GM12878 (cell line): Measurements from ENCODE around the gene AHNAK2. TPM values are rescaled to one million over a fixed set of nuclear protein-coding genes. Genes with fewer than 3 reads are reported as not detected.

Experiments used
- BHLHE40 ChIP-seq, 2 experiments: fragments of 450-650 bp in 1 of 2; IDR thresholded peaks; 2 replicates each; pipeline ENCODE4 v1.6.1; 2011 to 2017; ENCODE audit warnings: low read depth in 2 of 2, borderline replicate concordance in 1 of 2, improper control_type of control experiment in 1 of 2, low read length in 1 of 2, mild to moderate bottlenecking in 1 of 2
- CHD4 ChIP-seq: fragments of 200-600 bp; sonication (generic); IDR thresholded peaks from 2 replicates; pipeline ENCODE4 v1.6.1; 2016; ENCODE audit warnings: mild to moderate bottlenecking
- SIN3A ChIP-seq: IDR thresholded peaks from 2 replicates; pipeline ENCODE4 v1.6.1; 2012; ENCODE audit warnings: low read depth, low read length, improper control_type of control experiment
- polyA plus RNA-seq, 11 experiments: library from polyadenylated mRNA; depleted of rRNA in 4 of 11; unstranded in 6 of 11; stranded (reverse) in 5 of 11; fragments of >200 nt; fragmentation: Nextera tagmentation in 4 of 11; fragmentation: Illumina TruSeq in 1 of 11; extraction: Ambion mirVana in 4 of 11; extraction: Trizol in 1 of 11; gene quantifications; 1 replicate in 1 of 11; 2 replicates in 10 of 11; pipeline versions ENCODE4 v1.2.1 to v1.2.3, GENCODE V29; 2011 to 2016; ENCODE audit warnings: inconsistent platforms in 2 of 11, missing spikeins in 2 of 11, low read depth in 1 of 11
- total RNA-seq, 4 experiments: library from RNA; depleted of rRNA in 3 of 4; stranded (reverse); fragments of >200 nt in 3 of 4; fragmentation: Illumina TruSeq in 1 of 4; extraction: Trizol in 1 of 4; gene quantifications; 2 replicates each; pipeline versions ENCODE4 v1.2.1 to v1.2.3, GENCODE V29; 2013 to 2021
- TF ChIP-seq, protein P1 (sequence below): fragments of 450-650 bp; IDR thresholded peaks from 2 replicates; pipeline ENCODE4 v1.6.1; 2017; ENCODE audit warnings: low read depth, mild to moderate bottlenecking, moderate library complexity
- TF ChIP-seq, protein P2 (sequence below): fragments of 450-650 bp; IDR thresholded peaks from 2 replicates; pipeline ENCODE4 v1.6.1; 2016; ENCODE audit warnings: mild to moderate bottlenecking
- TF ChIP-seq, protein P3 (sequence below): IDR thresholded peaks from 2 replicates; pipeline ENCODE4 v1.6.1; 2011; ENCODE audit warnings: borderline replicate concordance, low read depth, mild to moderate bottlenecking, moderate library complexity, mixed read lengths, low read length; ENCODE audit not compliant: insufficient read depth; ENCODE audit errors: extremely low read length
- TF ChIP-seq, protein P4 (sequence below): fragments of 450-650 bp; IDR thresholded peaks from 2 replicates; pipeline ENCODE4 v1.6.1; 2017; ENCODE audit warnings: mild to moderate bottlenecking, low read depth, inconsistent platforms; ENCODE audit not compliant: poor library complexity, severe bottlenecking

The AHNAK2 gene
- total and polyA plus RNA-seq, 10 of the 15 experiments (the other 5 are each of a cell fraction or from before 2014, with no cell fraction given), result 0.03 to 0.10 TPM; not detected in 8

DNA sequence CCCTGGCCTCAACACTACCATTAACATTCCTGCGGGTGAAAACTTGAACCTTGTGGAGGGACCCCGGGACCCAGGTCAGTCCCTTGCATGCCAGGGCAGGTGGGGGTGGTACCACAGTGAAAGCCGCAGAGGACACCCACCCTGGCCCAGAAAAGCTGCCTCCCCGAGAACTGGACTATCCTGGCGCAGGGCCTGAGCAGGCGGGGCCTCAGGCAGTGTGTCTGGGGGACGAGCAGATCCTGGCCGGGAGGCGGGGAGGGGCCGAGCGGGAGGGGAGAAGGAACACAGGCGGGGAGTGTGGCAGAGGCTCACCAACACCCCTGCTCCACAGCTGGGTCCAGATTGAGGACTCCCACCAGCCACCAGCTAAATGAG is 10.0 kb downstream of the AHNAK2 start (continued):
- TF ChIP-seq, protein P1, sequence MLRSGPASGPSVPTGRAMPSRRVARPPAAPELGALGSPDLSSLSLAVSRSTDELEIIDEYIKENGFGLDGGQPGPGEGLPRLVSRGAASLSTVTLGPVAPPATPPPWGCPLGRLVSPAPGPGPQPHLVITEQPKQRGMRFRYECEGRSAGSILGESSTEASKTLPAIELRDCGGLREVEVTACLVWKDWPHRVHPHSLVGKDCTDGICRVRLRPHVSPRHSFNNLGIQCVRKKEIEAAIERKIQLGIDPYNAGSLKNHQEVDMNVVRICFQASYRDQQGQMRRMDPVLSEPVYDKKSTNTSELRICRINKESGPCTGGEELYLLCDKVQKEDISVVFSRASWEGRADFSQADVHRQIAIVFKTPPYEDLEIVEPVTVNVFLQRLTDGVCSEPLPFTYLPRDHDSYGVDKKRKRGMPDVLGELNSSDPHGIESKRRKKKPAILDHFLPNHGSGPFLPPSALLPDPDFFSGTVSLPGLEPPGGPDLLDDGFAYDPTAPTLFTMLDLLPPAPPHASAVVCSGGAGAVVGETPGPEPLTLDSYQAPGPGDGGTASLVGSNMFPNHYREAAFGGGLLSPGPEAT, result no peak
- TF ChIP-seq SIN3A (no peak), CHD4 (no peak), BHLHE40 (IDR thresholded peaks at IDR 0.05; ENCODE audit: borderline replicate concordance in 1 of 2, low read depth in 2 of 2, low read length in 1 of 2) (no peak)
- TF ChIP-seq, protein P2, sequence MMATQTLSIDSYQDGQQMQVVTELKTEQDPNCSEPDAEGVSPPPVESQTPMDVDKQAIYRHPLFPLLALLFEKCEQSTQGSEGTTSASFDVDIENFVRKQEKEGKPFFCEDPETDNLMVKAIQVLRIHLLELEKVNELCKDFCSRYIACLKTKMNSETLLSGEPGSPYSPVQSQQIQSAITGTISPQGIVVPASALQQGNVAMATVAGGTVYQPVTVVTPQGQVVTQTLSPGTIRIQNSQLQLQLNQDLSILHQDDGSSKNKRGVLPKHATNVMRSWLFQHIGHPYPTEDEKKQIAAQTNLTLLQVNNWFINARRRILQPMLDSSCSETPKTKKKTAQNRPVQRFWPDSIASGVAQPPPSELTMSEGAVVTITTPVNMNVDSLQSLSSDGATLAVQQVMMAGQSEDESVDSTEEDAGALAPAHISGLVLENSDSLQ, result no peak
- TF ChIP-seq, protein P3, sequence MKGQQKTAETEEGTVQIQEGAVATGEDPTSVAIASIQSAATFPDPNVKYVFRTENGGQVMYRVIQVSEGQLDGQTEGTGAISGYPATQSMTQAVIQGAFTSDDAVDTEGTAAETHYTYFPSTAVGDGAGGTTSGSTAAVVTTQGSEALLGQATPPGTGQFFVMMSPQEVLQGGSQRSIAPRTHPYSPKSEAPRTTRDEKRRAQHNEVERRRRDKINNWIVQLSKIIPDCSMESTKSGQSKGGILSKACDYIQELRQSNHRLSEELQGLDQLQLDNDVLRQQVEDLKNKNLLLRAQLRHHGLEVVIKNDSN, result no peak
- TF ChIP-seq, protein P4, sequence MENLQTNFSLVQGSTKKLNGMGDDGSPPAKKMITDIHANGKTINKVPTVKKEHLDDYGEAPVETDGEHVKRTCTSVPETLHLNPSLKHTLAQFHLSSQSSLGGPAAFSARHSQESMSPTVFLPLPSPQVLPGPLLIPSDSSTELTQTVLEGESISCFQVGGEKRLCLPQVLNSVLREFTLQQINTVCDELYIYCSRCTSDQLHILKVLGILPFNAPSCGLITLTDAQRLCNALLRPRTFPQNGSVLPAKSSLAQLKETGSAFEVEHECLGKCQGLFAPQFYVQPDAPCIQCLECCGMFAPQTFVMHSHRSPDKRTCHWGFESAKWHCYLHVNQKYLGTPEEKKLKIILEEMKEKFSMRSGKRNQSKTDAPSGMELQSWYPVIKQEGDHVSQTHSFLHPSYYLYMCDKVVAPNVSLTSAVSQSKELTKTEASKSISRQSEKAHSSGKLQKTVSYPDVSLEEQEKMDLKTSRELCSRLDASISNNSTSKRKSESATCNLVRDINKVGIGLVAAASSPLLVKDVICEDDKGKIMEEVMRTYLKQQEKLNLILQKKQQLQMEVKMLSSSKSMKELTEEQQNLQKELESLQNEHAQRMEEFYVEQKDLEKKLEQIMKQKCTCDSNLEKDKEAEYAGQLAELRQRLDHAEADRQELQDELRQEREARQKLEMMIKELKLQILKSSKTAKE, result no peak
